ENCODE results near the gene PPP1R37.

GRCh38 chr19:45087531-45087930 is 5.4 kb upstream of the PPP1R37 start:
- TF ChIP-seq CTCF (IDR thresholded peaks at IDR 0.05; ENCODE audit: low read depth, low read length, poor library complexity, severe bottlenecking) (no peak), EZH2phosphoT487 (IDR thresholded peaks at IDR 0.05; ENCODE audit: borderline replicate concordance, low read length) (no peak)
